Islet of Langerhans (tissue), 1 donor: ENCODE results near the gene NPC2.
"Not testable (repeated sequence)": the region's sequence is repeated elsewhere in the genome, so short reads cannot be mapped to it uniquely, and the experiment has no call there.

ENCODE experiments used
- FAIRE-seq: peaks from one replicate; lab custom pipeline; 2011; peaks lifted over from hg19 to GRCh38; lab: Jason Lieb, UNC

NPC2 gene

DNA sequence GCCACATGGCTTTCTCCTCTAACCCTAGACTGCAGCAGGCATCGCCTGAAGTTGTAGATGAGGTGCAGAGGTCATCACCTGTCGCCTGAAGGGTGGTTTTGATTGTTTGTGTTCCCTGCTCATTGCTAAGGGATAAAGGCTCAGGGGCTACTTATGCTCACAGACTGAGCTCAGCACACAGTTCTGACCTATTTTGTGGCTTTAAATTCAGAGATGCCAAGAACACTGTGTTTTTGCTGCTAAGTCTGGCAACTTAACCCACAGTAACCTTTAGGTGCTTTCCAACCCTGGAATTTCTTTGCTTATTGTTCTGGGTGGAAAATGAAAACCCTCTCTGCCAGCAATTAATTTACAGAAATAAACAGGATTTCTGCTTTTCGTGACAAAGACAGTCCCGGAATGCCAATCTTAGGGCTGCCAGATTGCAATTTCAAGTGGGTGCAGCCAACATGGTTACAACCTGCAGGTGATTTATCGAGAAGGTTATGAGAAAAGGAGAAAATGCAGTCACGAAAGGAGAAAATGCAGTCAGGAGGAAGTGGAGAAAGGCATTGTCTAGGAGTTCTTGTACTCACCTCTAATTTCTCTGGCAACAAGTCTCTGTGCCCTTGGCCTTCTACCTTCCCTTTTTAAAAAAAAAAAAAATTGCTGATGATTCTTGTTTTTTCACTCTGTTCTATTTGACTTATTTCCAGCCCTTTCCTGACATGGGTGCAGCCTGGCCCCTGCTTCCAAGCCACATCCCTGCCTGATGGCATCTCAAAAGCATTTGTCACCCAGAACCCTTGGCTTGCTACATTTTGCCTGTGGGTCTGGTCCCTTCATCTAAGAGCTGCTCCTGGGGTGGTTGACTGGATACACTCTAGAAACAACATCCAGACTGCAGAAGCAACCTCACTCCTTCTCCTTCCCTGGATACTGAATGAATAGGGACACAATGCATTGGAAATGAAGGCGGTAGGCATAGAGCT, 23.3 kb downstream of the NPC2 start:
- FAIRE-seq: no peak

DNA sequence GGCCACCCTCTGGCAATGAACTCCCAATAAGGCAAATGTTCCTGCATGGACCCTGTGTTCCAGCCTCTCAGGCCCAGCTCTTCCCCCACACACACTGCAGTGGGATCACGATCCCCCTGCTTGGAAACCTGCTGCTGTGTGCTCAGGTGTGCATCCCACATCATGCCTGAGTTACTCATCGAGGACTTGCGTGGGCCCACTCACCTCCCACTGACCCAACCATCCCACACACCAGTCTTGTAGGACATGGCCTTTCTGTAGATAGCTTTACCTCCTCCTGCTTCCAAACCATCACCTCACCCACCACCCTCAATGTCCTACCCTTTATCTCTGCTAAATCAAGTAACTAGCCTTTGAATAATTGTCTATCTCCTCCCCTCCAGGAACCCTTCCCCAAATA, 24.6 kb downstream of the NPC2 start:
- no peak for FAIRE-seq

DNA sequence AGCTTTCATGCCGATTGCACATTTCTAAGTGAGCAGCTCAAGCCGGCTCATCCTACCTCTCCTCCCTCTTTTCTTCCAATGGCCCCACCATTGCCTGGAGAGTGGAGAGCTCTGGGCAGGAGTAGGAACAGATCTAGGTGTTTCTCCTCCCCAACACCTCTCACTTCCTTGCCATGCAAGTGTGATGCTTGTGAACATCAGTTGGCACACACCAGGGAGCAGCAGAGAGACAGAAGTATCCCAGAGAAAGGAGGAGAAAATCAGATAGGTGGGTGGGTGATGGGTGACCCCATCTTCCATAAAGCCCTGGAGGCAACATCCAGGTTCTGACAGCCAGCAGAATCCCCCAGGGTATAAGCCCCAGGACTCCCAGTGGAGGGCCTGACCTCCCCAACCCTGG, 27.8 kb downstream of the NPC2 start:
- FAIRE-seq: no peak

DNA sequence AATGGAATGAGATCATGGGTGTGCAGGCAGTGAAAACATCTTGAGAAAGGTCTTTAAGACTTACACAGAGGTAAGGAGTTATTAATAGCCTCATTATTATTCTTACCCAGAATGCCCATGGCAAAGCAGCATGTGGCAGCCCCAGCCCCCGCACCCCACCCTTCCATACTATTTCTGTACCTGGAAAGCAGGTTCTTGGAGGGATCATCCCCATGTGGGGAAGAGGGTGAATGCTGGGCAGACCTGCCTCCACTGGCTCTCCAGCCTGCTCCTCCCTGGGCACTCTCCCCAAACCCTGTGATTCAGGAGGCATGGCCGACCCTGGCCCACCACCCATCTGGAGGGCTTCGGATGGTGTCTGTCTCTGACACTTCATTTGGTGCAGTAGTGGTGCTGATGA, 28.3 kb downstream of the NPC2 start:
- no peak for FAIRE-seq

DNA sequence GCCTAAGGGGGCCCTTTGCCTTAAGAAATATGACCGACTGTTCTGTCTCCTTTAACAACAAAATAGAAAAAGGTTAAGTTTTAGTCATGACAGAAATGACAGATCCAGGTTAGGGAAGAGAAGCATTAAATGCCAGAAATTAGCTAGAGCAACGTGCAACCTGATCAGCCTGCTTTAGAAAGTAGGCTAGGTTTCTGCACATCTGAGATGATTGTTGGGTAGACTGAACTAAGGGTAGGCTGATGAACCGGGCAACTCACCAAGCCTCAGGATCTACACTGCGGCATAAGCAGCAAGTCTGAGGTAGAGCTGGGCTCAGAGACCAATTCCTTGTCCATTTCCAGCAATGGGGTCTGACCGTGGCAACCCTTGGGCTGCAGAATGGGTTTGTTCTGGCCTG, 29.4 kb downstream of the NPC2 start:
- no peak for FAIRE-seq

DNA sequence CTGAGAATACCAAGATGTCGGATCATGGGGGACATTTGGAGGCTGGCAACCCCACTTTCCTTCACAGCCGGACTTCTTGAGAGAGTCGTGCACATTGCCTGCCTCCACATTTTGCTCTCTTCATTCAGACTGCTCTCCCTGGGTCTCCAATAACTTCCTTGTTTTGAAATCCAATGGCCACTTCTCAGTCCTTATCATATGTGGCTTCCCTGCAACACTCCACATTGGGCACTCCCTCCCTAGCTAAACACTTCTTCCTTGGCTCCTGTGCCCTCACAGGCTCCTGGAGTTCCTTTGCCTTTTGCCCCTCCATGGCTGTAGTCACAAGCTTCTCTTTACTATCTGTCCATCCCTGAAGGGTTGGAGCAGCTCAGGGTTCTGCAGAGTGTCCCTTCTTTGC, 30.1 kb downstream of the NPC2 start:
- FAIRE-seq: no peak

DNA sequence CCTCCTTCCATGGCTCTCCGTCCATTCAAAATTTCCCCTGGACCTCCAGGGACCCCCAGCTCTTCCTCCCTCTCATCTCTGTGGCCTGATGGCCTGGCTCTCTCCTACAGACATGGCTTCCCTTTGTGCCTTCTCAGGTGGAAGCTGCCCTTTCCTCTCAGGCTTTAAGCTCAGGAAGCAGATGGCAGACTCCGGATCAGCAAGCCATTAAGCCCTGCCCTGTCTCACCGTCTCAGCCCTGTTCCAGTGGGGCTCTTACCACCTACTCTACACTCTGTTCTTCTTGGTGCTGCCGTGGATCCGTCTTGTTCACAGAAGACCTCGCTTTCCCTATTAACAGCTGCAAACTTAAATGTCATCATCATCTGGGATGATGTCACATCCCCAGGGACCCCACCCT, 33.1 kb downstream of the NPC2 start:
- FAIRE-seq: no peak

DNA sequence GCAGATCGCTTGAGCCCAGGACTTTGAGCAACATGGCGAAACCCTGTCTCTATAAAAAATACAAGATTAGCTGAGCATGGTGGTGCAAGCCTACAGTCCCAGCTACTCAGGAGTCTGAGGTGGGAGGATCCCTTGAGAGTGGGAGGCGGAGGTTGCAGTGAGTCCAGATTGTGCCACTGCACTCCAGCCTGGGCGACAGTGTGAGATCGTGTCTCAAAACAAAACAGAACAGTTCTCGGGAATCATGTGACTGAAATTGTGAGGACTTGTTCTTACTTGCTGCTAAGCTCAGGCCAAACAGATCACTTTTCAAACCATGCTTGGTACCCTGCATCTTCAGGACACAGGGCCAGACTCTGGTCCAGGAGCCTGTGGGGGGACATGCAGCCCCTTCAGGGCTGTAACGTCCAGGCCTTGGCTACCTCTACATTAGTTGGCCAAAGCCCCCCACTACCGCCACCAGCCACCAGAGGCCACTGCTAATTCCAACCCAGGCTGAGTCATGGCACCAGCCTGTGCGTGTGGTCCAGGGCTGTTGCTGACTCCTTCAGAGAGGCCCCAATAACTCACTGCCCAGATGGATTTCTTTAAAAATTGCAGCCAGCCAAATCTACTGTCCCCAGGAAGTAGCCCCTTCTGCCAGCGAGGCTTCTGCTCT, 33.7 kb downstream of the NPC2 start:
- no peak for FAIRE-seq

DNA sequence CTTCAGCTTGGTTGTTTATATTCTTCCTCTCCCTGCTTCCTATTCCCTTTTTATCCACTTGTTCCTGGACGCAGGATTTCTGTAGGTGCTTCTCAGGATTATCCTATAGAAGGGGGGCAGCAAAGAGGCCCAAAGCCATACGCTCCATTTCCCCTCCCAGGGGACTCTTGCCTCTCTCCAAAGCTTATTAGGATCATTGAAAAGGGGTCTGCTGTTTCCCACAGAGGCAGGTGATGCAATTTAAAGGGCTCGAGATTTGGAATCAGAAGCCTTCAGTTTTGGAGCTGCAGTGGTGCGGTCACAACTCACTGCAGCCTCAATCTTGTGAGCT, 35.6 kb downstream of the NPC2 start:
- FAIRE-seq: no peak

DNA sequence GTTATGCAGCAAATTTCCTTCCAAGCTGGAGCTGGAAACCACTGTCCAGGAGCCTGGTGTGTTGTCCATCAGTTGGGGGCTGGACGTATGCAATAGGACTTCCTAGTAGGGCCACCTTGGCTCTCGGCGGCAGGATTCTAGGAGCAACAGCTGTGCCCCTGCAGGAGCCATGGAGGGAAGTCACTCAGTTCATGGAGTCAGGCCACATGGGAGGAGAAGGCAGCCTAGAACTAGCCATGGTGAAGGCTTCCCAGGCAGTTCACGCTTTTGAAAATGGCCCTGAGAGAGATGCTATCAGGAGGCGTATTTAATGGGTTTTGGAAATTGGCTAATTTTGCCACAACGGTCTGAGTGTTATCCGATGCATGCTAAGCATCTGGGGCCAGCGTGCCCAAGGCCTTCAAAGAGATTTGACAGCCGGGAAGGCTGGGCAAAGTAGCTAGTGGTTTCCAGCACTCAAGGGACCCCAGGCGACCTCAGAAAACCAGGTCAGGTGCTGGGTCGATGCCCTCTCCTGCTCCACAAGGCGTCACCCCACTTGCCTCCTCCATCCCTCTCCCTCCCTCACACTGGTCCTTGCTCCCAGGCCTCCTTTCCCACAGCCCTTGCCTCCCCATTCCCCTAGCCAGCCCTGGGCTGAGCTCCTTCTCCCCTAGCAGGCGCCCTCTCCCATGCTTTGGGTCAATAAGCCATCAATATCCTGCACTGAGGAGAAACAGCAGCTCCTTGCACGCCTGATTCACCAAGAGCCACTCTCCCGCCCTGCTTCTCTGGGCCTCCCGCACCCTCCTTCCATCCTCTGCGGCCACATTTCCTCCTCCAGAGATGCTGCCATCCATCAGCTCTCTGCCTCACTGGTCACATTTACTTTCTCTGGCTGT, 36.2 kb downstream of the NPC2 start:
- FAIRE-seq: no peak

DNA sequence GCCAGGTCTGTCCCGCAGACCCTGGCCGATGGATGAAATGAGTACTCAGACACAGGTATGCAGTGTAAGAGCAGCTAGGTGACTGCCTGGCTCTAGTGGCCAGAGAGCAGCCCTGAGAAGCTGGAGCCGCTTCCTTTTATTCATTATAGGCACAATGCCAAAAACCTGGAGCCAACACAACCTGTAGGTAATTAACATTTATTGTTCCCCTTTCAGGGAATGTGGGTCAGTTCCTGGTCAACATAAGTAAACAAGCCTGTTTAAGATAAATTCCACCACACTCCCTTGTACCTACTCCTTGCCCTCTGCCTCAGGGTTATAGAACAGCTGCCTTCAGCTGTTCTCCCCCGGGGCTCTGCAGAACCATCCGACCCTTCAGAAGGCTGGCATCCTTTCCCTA, 38.7 kb downstream of the NPC2 start:
- FAIRE-seq: not testable (repeated sequence)

DNA sequence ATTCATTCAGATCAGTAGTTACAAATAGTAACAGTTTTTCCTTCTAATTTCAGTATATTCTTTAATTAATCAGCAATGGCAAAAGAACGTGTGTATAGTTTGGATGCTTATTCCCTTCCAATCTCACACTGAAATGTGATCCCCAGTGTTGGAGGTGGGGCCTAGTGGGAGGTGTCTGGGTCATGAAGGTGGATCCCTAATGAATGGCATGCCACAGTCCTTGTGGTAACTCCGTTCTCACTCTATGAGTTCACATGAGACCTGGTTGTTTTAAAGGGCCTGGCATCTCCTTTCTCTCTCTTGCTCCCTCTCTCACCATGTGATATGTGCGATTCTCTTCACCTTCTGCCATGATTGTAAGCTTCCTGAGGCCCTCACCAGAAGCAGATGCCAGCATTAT, 48.2 kb downstream of the NPC2 start:
- no peak for FAIRE-seq

DNA sequence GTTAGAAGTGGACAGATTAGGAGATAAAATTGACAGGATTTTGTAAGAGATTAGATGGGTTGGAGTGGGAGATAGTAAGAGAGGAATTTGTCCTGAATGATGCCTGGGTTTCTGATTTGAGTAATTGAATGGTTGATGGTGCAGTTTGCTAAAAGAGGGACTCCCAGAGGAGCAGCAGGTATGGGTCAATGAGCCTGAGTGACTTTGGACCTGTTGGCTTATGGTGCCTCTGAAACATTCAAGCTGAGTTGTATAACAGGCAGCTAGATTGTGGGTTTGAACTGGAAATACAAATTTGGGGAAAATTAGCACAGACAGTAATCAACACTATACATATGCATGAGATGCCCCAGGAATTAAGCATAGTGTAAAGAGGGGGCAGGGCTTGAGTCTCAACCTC, 50.3 kb downstream of the NPC2 start:
- no peak for FAIRE-seq

DNA sequence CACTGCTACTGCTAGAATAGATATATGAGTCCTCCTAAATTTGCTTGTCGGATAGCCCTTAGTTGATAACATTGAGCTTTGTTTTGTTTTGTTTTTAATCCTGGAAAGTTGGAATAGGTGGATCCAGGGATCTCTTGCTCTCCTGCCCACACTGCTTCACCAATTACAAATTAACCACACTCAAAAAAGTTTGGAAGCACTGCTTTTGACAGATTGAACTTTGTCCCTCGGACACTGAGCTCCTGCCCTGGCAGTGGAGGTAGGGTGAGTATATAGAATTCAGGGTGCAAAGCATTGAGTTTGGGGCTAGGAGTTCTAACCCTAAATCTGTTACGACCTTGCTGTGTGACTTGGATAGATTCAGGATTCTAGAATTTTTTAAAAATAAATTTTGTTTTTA, 52.0 kb downstream of the NPC2 start:
- FAIRE-seq: no peak

DNA sequence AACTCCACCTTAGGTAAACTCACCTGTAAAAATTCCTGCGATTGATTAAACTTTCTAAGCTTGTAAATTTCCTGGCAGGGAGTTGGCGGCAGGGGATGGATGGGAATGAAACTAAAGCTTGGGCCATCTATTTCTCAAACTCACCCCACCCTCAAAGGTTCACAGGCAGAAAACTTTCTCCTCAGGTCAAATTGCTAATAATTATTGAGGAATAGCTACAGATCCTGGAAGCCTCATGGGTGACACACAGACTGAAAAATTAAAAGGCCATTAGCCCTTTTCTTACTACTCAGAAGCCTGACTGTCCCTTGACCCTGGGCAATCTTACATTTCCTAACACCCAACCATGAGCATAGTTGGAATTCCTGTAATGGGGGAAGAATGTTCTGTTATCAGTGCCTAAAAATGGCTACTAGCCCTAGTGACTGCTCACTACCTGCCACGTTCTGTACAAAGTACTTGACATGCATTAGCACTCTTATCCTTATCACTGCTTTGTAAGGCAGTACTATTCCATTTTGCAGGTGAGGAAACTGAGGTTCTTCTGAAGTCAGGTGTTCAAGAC, 54.7 kb downstream of the NPC2 start:
- no peak for FAIRE-seq

DNA sequence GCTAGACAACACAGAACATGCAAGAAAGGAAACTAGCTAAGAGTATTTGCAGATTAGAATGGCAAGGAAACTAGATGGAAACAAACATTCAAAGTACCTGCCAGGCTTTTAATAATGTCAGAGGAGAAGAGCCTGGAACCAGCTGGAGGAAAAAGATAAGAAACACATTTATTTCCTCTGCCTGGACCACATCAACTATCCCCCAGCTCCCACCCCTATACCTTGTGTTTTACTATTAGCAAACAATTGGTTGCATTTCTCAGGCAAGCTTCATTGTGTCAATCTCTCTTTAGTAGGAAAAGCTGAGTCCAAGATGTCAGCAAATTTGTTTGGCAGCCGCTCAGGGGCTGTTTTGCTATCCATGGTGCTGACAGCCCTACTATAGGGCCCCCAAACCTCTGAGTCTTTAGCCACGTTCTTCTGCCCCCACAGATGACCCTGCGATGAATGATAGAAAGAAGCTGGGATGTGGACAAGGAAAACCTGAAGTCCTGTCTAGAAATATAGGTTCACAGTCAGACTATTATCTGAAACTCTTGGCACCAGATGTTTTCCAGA, 55.5 kb downstream of the NPC2 start:
- no peak for FAIRE-seq

DNA sequence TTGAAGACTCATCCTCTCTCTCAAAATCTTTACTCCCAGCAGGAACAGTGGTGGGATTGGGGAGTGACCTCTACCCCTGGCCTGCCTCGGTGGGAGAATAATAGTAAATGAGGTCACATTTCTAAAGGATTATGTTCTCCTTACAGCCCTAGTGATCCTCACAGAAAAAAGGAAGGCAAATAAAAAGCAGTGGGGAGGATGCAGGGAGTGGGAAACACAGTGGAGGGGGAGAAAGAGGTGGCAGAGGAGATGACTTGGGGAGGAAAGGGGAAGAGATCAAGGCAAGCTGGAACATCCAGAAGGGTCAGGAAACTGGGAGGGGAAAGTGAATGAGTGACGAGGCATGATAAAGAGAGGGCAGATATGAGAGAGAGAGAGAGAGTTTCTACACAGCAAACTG, 58.8 kb downstream of the NPC2 start:
- FAIRE-seq: no peak

DNA sequence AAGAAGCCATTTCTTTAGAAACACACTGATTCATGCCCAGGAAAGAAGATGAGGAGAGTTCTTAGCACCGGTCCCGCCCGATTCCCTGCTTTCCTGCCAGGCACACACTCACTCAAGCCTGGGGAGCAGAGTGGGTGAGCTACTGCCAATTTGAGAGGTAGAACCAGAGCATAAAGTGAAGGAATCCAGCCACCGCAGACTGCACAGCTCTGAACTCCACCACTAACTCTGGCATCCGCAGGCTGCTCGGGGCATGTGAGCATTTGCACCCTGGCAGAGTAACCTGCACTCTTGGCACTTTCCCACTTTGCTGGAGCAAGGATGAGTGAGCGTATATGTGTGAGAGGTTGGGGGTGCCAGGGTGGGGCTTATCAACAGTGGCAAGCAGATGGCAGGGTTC, 63.1 kb downstream of the NPC2 start:
- no peak for FAIRE-seq
